Measurements from ENCODE around the gene PSD.

PSD gene

DNA sequence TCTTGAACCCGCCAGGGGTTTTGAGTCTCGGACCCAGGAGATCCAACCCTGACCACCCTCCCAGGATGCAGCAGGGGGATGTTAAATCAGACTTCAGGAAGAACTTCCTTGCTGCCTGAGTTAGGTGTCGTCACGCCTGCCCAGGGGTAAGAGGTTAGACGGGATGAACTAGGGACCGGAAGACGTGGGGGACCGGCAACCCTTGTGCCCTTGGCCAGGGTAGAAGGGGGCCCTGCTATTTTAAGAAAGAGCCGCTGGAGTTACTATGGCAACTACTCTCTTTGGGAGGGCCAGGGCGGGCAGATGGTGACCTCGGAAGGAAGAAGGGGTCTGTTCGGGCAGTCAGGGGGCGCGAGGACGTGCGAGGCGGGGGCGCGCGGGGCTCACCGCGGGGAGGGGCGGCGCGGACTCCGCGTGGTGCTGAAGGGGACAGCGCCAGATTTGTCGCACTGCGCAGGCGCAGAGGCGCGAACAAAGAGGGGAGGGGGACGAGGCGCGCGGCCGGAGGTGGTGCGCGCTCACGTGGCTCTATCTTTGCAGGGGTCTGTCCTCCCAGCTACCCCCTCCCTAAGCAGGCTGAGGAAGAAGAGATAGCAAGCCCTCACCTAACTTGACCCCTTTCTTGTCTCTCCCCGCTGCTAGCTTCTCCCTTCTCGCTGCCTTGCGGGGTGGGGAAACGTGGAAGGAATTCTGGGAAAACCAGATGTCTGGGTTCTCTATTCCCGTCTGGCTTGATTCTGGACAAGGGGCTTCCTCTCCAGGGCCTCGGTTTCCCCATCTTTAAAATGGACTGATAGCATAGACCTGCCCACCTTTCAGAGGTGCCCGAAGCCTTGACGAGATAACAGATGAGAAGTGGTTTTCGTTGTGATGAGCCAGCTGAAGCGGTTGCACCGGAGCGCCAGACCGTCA is 940 bp upstream of the PSD start:
- peak; percentile 35 for DNase-seq

- DNase-seq: no peak
These were observed 1.9 kb downstream of the PSD start for GRCh38 chr10:102416695-102417094.

DNA sequence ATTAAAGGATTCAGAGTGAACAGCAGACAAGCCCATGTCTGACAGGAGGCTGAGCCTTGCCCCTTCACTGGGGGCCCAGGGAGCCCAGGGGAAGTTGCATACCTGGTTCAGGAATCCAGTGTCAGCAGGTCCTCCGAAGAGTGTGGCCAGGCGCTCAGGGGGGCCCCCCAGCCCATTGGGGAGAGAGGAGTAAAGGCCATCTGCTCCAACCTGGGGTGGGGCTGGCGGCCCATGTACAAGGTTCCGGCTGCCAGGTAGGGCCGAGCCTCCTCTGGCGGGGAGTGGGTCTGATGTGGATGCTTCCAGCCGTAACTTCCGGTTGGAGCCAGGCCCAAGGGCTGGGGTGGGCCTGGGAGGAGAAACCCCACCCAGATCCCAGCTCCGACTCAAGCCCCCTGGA is 2.3 kb downstream of the PSD start:
- DNase-seq: no peak

DNA sequence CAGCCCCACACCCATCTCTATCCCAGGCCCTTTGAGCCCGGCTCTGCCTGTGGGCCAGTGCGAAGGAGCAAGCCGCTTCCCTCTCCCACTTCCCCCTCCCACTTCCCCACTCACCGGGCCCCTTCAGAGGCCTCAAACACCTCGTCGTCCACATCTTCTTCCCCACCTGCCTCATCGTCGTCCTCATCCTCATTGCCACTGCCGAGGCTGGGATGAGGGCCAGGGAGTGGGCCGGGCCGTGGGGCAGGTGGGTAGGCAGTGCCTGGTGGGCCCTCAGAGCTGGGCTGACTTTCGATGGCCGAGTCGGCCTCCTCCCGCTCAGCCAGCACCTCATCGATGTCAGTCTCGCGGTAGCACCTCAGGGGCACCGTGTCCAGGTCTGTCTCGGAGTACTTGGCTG is 3.8 kb downstream of the PSD start:
- DNase-seq: no peak

DNA sequence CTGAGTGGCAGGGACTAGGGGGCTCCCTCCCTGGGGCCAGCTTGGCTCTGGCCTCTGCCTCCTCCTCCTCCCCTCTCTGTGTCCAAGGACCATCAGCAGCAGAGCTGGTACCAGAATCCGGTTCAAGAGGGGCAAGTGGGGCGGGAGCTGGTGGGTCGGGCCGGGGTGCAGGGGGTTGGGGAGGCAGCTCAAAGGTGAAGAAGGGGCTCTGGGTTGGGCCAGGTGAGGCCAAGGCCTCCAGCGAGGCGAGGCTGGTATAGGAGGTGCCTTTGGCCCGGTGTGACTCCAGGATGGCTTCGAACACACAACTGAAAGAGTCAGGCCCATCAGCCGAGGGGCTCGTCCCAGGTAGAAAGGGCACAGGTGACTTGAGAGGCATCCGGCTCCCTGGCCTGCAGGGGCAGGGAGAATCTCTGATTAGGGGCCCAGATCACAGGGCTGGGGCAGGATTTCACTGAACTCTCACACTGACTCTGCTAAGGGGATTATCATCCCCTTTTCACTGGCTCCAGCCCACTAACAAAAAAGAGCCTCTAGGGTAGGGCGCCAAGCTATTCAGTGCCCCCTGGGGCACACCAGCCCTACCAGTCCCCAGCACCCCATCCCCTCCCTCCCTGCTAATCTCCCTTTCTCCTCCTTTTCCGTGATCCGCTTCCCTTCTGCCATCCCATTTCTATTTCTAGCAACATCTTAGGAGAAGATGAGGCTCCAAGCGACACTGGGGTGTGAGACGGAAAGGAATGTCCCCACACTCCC is 4.6 kb downstream of the PSD start:
- no peak for DNase-seq

- DNase-seq: peak; percentile 58
These were observed 5.4 kb downstream of the PSD start for GRCh38 chr10:102413053-102413705.

DNA sequence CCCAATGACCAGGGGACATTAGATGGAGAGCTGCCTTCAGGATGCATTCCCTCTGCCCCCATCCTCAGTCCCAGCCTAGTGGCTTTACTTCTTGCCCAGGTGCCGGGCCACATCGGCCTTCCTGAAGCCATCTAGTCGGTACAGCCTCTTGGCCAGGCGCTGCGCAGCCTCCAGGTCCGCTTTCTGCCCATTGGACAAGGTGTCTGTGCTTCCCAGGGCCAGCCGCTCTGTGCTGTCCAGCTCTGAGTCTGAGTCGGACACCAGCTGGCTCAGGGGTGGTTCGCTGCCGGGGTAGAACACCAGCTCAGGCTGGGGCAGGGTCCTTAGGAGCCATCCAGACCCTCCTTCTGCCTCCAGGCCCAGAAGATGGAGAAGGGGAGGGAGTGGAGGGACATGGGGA is 6.3 kb downstream of the PSD start:
- no peak for DNase-seq

DNA sequence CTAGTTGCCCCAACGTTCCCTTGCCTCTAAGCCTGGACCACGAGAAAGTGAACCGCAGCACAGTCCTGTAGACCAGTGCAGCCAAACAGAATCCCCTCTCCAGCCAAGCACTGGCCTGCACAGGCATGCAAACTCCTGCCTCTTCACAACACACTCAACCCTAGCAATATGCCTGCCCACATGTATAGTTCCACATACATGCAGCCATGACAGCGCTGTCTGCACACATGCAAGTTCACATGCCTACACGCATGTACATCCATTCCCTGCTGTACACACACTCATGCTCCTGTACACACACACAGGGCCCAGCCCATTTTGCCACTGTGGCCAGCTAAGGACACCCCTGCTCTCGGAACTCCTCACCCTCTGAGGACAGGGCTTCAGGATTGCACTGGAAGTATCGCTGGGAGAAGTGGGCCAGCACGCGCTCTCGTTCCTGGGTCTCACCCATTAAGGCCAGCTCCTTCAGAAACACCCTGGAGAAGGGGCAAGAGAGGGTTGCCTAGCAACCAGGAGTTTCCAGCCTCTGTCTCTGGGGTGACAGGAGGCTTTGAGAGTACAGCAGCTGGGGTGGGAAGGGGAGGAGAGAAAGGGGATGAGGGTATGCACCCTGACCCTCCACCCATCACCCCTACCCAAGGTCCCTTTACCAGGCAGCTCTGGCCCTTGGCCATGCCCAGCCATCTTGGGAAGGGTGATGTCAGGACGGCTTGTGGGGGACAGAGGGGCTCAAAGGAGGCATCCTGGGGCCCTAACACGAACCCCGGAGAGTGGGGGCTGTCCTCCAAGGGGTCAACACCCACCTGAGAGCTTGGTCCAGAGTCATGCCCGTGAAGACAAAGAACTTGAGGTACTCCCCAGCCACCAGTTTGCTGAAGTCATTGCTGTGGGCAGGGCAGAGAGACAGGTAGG is 7.0 kb downstream of the PSD start:
- DNase-seq: no peak

DNA sequence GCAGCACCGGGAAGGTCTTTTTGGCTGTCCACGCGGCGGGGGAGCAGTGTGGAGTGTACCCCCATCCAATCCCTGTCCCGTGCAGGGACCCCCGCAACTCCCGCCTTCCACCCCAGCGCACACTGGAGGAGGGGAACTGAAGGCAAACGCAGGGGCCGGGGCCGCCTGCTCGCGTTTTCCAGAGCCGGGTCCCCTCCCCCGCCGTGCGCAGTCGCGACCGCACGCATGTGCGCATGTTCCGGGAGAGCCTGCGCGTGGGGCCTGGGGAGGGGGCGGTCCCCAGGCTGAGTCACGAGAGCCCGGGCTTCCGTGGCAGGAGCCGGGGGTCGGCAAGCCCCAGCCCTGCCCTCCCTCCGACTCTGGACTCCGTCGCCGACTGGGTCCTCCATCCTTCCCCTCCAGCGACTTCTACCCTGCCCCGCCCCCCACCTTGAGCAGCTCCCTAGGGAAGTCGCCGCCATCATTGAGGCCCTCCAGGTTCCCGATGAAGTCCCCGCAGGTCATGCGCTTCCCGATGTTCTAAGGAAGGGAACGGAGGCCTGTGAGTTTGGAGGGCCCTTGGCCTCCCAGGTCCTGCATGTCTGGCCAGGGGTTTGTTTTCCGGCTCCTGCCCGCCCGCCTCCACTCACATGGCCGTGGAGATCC is 8.0 kb downstream of the PSD start:
- no peak for DNase-seq

DNA sequence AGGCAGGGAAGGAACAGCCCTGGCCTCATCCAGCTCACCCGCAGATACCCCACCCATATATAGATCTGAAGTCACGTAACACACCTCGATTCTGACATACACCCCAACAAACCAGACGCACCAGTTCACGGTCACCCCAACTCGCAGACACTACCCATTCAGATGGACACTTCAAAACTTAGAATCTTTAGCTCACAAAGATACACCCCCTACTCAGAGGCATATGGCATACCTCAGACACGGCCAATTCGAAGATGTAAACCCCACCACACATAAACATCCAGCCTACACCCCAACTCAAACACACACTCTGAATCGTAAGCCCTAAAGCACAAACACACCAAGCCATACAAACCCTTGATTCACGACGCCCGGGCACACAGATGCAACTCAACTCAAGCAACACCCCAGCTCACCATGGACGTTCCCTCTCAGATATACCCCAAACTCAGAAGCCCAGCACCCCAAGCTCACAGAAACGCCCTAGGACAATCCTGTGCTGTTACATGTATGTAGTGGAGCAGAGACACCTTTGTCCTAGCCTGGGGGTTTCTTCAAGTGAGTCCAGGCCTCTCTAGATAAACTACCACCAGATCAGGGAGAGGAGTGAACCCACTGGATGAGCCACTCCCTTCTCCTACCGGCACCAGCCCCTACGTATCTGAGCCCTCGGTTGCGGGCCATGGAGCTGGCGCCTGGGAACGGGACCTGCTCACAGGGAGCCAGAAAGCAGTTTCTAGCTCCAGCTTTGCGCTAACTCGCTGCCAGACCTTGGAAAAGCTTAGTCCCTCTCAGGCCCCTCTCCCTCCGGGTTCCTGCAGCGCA is 8.8 kb downstream of the PSD start:
- no peak for DNase-seq

- no peak for DNase-seq
These were observed 9.6 kb downstream of the PSD start for GRCh38 chr10:102408728-102409603.

DNA sequence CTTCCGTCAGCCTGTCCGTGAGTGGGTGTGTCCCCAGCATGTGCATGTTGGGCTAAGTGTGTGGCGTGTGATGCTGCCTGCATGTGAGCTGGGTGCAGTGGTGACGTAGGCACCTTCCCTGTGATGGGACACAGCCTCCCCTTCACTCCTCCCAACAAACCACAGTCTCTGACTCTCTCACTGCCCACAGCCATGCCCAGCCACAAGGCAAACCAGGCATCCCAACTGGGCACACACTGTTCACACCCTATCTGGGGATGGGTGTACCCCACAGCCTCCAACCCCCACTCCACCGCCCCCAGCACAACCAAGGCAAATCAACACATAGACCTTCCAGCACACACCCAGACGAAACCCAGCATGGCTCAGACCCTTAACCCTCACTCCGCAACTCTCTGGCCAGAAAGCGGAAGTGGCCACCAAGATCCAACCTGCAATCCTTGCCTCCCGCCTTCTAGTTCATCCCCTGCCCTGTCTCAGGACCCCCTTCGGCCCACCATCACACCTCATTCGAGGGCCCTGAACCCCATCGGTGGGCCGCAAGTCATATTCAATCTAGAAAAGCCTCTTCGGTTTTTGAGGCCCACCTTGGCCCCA is 10.4 kb downstream of the PSD start:
- DNase-seq: no peak

DNA sequence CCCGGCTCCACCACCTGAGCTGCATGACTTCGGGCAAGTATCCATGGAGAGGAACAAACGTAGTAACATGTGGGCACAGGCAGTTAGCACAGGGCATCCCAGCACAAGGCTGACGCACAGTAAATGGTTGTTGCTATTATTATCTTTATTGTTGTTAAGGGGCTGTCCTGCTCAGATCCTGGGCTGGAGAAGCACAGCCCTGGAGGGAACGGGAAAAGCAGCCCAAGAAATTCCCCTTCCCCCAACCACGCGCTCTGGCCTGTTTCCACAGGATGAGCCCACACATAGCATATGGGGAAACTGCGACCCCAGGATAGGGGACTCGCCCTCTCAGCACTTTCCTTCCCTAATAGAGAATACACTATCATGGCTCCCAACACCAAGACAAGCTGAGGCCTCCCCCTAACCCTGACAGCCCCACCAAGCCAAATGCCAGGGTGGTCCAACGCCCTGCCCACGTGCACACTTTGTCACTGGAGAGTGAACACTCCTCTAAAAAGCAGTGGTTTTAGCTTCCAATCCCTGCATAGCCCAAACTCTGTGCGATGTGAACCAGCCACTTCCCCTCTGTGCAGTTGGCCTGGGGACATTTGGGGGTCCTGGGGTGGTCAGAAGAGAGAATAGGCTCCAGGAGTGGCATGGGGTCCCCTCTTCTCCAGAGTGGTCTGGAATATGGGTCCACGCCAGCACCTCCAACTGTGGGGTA is 11.0 kb downstream of the PSD start:
- DNase-seq: no peak

DNA sequence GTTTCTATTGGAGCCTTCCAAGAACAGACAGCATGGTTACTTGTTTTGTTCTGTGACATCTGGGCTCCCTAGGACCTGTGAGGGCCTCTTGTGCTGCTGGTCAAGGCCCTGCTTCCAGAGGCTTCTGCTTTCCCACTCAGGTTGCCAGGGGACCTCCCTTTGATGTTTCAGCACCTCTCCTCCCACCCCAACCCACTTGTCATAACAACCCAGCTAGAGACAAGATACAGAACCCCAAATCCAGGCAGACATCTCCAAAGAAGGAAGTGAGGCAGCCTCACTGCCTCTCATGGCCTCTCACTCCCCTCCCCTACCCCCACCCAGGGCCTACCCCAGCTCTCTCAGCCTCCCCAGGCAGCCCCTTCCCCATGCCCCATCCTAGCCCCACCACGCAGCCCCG is 11.8 kb downstream of the PSD start:
- DNase-seq: no peak

- DNase-seq: no peak
These were observed 13.0 kb downstream of the PSD start for GRCh38 chr10:102405632-102406031.

DNA sequence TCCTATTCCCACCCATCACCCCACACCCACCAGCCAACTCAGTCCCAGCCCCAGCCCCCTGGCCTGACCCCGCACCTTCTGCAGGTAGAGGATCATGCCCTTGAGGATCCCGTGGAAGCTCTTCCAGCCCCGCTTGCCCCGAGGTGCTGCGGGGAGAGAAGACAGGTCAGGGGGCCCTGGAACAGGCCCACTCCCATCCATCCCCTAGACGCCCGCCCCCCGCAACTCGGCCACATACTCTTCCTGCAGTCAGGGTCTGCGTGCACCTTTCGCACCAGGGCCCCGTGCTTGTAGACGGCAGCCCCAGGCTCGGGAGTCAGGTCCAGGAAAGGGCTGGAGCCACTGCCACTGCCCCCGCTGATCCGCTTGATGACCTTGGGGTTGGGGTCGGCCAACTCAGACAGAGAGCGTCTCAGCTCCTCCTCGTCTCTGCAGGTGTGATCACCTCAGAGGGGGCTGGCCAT is 13.4 kb downstream of the PSD start:
- no peak for DNase-seq

- no peak for DNase-seq
These were observed 14.1 kb downstream of the PSD start for GRCh38 chr10:102404361-102405107.

DNA sequence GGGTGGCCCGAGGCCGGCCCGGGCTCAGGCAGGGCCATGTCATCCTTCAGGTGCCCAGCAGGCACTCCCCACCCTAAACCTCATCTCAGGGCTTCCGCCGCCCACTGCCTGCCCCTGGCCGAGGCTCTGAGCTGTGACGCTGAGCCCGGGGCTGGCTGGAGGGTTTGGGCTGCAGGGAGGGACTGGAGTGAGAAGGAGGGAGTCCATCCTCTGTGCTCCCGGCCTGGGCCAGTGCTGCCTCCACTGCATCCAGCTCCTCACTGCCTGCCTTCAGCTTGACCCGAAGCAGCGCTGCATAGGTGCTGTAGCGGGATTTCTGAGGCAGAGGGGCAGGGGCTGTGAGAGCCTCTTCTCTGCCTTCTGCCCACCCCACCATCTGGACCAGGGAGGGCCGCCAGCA is 15.5 kb downstream of the PSD start:
- no peak for DNase-seq

Measured in DMS79 (cell line).